ENCODE results near the gene OLIG1. TPM values are rescaled to one million over a fixed set of nuclear protein-coding genes. Genes with fewer than 3 reads are reported as not detected.

OLIG1 gene
- total RNA-seq, 1 donor: not detected

GRCh38 chr21:33069645-33069993 lies 322 bp upstream of the OLIG1 start:
- Histone ChIP-seq H4K20me1 (ENCODE audit: insufficient read depth, low read length) (no peaks in the 10 kb centered on the region), H3K36me3 (ENCODE audit: insufficient read depth, low read length) (no peaks in the 10 kb centered on the region), H2AFZ (ENCODE audit: low read length) (no peak overlapping the region), H3K79me2 (ENCODE audit: insufficient read depth, low read length) (no peaks in the 10 kb centered on the region), H3K9me3 (ENCODE audit: low read depth, low read length) (peaks cover 3% of the 10 kb centered on the region), H3K27me3 (ENCODE audit: insufficient read depth, low read length) (peaks cover 92% of the 10 kb centered on the region), H3K4me2 (ENCODE audit: insufficient read depth, low read length) (no peak overlapping the region), H3K4me3 (ENCODE audit: insufficient read depth, low read length) (no peak overlapping the region), H3K27ac (ENCODE audit: low read depth, low read length) (no peak overlapping the region), H3K4me1 (ENCODE audit: insufficient read depth, low read length) (no peaks in the 10 kb centered on the region)
- DNase-seq (ENCODE audit: insufficient read length, low spot score, missing footprints): no peak
- TF ChIP-seq CTCF (IDR thresholded peaks at IDR 0.05; ENCODE audit: extremely low read depth, low read depth, low read length): no peak

- H4K20me1 ChIP-seq (ENCODE audit: insufficient read depth, low read length): no peaks in the 10 kb centered on the region
- H3K4me1 ChIP-seq (ENCODE audit: insufficient read depth, low read length): no peaks in the 10 kb centered on the region
- no peaks in the 10 kb centered on the region for H3K36me3 ChIP-seq (ENCODE audit: insufficient read depth, low read length)
- H3K27me3 ChIP-seq (ENCODE audit: insufficient read depth, low read length): peaks cover 95% of the 10 kb centered on the region
- no peak overlapping the region for H3K27ac ChIP-seq (ENCODE audit: low read depth, low read length)
- no peak for DNase-seq (ENCODE audit: insufficient read length, low spot score, missing footprints)
- H3K4me3 ChIP-seq (ENCODE audit: insufficient read depth, low read length): no peak overlapping the region
- no peak for TF ChIP-seq CTCF (IDR thresholded peaks at IDR 0.05; ENCODE audit: extremely low read depth, low read depth, low read length)
- H3K9me3 ChIP-seq (ENCODE audit: low read depth, low read length): peaks cover 3% of the 10 kb centered on the region
- H3K79me2 ChIP-seq (ENCODE audit: insufficient read depth, low read length): no peaks in the 10 kb centered on the region
- H3K4me2 ChIP-seq (ENCODE audit: insufficient read depth, low read length): no peak overlapping the region
- no peak overlapping the region for H2AFZ ChIP-seq (ENCODE audit: low read length)
These were observed 730 bp downstream of the OLIG1 start for GRCh38 chr21:33070744-33070997.

- Histone ChIP-seq H3K4me2 (ENCODE audit: insufficient read depth, low read length) (no peak overlapping the region), H3K27me3 (ENCODE audit: insufficient read depth, low read length) (peaks cover 96% of the 10 kb centered on the region), H3K27ac (ENCODE audit: low read depth, low read length) (no peak overlapping the region), H3K4me1 (ENCODE audit: insufficient read depth, low read length) (no peaks in the 10 kb centered on the region), H2AFZ (ENCODE audit: low read length) (no peak overlapping the region), H3K79me2 (ENCODE audit: insufficient read depth, low read length) (no peaks in the 10 kb centered on the region), H3K36me3 (ENCODE audit: insufficient read depth, low read length) (no peaks in the 10 kb centered on the region), H3K4me3 (ENCODE audit: insufficient read depth, low read length) (no peak overlapping the region), H4K20me1 (ENCODE audit: insufficient read depth, low read length) (no peaks in the 10 kb centered on the region), H3K9me3 (ENCODE audit: low read depth, low read length) (peaks cover 3% of the 10 kb centered on the region)
- DNase-seq (ENCODE audit: insufficient read length, low spot score, missing footprints): no peak
- no peak for TF ChIP-seq CTCF (IDR thresholded peaks at IDR 0.05; ENCODE audit: extremely low read depth, low read depth, low read length)
These were observed 1.2 kb downstream of the OLIG1 start for GRCh38 chr21:33070998-33071769.

GRCh38 chr21:33071770-33072306 lies 1.9 kb downstream of the OLIG1 start:
- Histone ChIP-seq H3K79me2 (ENCODE audit: insufficient read depth, low read length) (no peaks in the 10 kb centered on the region), H3K4me1 (ENCODE audit: insufficient read depth, low read length) (no peaks in the 10 kb centered on the region), H4K20me1 (ENCODE audit: insufficient read depth, low read length) (no peaks in the 10 kb centered on the region), H3K36me3 (ENCODE audit: insufficient read depth, low read length) (no peaks in the 10 kb centered on the region), H3K4me2 (ENCODE audit: insufficient read depth, low read length) (peak overlapping the region; percentile 70), H3K4me3 (ENCODE audit: insufficient read depth, low read length) (peak overlapping the region; percentile 57), H2AFZ (ENCODE audit: low read length) (no peak overlapping the region), H3K27me3 (ENCODE audit: insufficient read depth, low read length) (peaks cover 94% of the 10 kb centered on the region), H3K27ac (ENCODE audit: low read depth, low read length) (no peak overlapping the region), H3K9me3 (ENCODE audit: low read depth, low read length) (peaks cover 3% of the 10 kb centered on the region)
- no peak for DNase-seq (ENCODE audit: insufficient read length, low spot score, missing footprints)
- no peak for TF ChIP-seq CTCF (IDR thresholded peaks at IDR 0.05; ENCODE audit: extremely low read depth, low read depth, low read length)

Data from osteoblast (primary cell).